ENCODE results near the gene SAMD4A.
A peak's percentile ranks its signal among the peaks of the same experiment; 100 is the strongest.

The SAMD4A gene

GRCh38 chr14:54775486-54776140, 208.7 kb downstream of the SAMD4A start:
- DNase-seq = no peak

GRCh38 chr14:54776361-54777001, 209.6 kb downstream of the SAMD4A start:
- DNase-seq = peak in 19 of 58 donors; percentile 13 to 59 (median 31)

- no peak for DNase-seq
Observed at GRCh38 chr14:54777395-54777794, 210.5 kb downstream of the SAMD4A start.

GRCh38 chr14:54778618-54779345, 211.9 kb downstream of the SAMD4A start:
- DNase-seq = peak in 6 of 58 donors; percentile 11 to 34 (median 20)

GRCh38 chr14:54781080-54781479, 214.2 kb downstream of the SAMD4A start:
- DNase-seq = no peak

- DNase-seq = no peak
Observed at GRCh38 chr14:54781961-54782750, 215.2 kb downstream of the SAMD4A start.

- DNase-seq = peak in 3 of 58 donors; percentile 18 to 29 (median 28)
Observed at GRCh38 chr14:54782751-54783659, 216.1 kb downstream of the SAMD4A start.

GRCh38 chr14:54783660-54784015, 216.7 kb downstream of the SAMD4A start:
- DNase-seq = no peak

GRCh38 chr14:54784060-54784459, 217.1 kb downstream of the SAMD4A start:
- DNase-seq = no peak

- DNase-seq = peak in 6 of 58 donors; percentile 13 to 57 (median 31)
Observed at GRCh38 chr14:54784657-54785056, 217.7 kb downstream of the SAMD4A start.

GRCh38 chr14:54785136-54785777, 218.3 kb downstream of the SAMD4A start:
- DNase-seq = no peak

GRCh38 chr14:54785778-54786770, 219.1 kb downstream of the SAMD4A start:
- no peak for DNase-seq

- DNase-seq = peak in 5 of 58 donors; percentile 11 to 25 (median 22)
Observed at GRCh38 chr14:54786838-54787237, 219.9 kb downstream of the SAMD4A start.

GRCh38 chr14:54787261-54787660, 220.3 kb downstream of the SAMD4A start:
- no peak for DNase-seq

- no peak for DNase-seq
Observed at GRCh38 chr14:54788701-54789100, 221.8 kb downstream of the SAMD4A start.

- no peak for DNase-seq
Observed at GRCh38 chr14:54789166-54789565, 222.2 kb downstream of the SAMD4A start.

- no peak for DNase-seq
Observed at GRCh38 chr14:54789781-54790480, 223.0 kb downstream of the SAMD4A start.

GRCh38 chr14:54791001-54791400, 224.1 kb downstream of the SAMD4A start:
- DNase-seq = no peak
